ENCODE results near the gene MBOAT1.
"Not testable (repeated sequence)": the region's sequence is repeated elsewhere in the genome, so short reads cannot be mapped to it uniquely, and the experiment has no call there.

MBOAT1 gene

DNA sequence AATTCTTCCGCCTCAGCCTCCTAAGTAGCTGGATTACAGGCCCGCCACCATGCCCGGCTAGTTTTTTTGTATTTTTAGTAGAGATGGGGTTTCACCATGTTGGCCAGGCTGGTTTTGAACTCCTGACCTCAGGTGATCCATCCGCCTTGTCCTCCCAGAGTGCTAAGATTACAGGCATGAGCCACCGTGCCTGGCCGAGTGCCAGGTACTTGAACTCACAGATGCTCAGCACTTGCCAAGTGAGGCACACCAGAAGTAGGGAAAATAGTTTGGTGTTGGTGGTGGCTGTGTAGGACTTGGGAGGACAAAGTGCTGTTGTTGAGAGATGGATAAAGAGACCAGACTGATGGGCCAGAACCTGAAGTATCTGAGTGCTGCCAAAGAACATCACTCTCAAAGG, 40.0 kb upstream of the MBOAT1 start:
- no peak for ATAC-seq

DNA sequence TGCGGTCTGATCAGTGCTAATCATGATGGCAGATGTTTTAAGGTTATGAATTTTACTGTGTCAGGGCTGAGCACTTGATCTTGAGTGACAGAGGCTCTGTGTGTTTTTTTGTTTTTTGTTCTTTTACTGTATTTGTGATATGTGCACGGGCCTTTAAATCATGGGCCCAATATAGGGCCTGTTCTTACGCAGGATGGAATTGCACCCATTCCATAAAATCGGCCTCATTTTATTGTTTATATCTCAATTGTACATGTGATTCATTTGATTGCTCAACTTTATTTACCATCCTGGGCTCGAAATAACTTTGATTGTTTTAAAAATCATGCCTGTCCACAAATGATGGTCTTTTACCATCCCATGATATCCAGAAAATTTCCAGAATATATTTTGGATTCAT, 39.3 kb upstream of the MBOAT1 start:
- ATAC-seq = no peak
- TF ChIP-seq, protein P1, sequence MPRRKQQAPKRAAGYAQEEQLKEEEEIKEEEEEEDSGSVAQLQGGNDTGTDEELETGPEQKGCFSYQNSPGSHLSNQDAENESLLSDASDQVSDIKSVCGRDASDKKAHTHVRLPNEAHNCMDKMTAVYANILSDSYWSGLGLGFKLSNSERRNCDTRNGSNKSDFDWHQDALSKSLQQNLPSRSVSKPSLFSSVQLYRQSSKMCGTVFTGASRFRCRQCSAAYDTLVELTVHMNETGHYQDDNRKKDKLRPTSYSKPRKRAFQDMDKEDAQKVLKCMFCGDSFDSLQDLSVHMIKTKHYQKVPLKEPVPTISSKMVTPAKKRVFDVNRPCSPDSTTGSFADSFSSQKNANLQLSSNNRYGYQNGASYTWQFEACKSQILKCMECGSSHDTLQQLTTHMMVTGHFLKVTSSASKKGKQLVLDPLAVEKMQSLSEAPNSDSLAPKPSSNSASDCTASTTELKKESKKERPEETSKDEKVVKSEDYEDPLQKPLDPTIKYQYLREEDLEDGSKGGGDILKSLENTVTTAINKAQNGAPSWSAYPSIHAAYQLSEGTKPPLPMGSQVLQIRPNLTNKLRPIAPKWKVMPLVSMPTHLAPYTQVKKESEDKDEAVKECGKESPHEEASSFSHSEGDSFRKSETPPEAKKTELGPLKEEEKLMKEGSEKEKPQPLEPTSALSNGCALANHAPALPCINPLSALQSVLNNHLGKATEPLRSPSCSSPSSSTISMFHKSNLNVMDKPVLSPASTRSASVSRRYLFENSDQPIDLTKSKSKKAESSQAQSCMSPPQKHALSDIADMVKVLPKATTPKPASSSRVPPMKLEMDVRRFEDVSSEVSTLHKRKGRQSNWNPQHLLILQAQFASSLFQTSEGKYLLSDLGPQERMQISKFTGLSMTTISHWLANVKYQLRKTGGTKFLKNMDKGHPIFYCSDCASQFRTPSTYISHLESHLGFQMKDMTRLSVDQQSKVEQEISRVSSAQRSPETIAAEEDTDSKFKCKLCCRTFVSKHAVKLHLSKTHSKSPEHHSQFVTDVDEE (CRISPR knock-in tag; IDR thresholded peaks at IDR 0.05) = no peak
- no peak for TF ChIP-seq SNAI2 (CRISPR knock-in tag; IDR thresholded peaks at IDR 0.05)
- no peak for TF ChIP-seq ZNF70 (CRISPR knock-in tag; IDR thresholded peaks at IDR 0.05)
- no peak for TF ChIP-seq CREB5 (CRISPR knock-in tag; IDR thresholded peaks at IDR 0.05; ENCODE audit: low read depth)
- TF ChIP-seq ZC3H10 (CRISPR knock-in tag; IDR thresholded peaks at IDR 0.05) = no peak
- no peak for TF ChIP-seq ZFP30 (CRISPR knock-in tag; IDR thresholded peaks at IDR 0.05)
- TF ChIP-seq CSDC2 (CRISPR knock-in tag; IDR thresholded peaks at IDR 0.05) = no peak
- TF ChIP-seq PATZ1 (CRISPR knock-in tag; IDR thresholded peaks at IDR 0.05; ENCODE audit: borderline replicate concordance) = no peak
- TF ChIP-seq GLIS3 (CRISPR knock-in tag; IDR thresholded peaks at IDR 0.05) = no peak
- TF ChIP-seq, protein P2, sequence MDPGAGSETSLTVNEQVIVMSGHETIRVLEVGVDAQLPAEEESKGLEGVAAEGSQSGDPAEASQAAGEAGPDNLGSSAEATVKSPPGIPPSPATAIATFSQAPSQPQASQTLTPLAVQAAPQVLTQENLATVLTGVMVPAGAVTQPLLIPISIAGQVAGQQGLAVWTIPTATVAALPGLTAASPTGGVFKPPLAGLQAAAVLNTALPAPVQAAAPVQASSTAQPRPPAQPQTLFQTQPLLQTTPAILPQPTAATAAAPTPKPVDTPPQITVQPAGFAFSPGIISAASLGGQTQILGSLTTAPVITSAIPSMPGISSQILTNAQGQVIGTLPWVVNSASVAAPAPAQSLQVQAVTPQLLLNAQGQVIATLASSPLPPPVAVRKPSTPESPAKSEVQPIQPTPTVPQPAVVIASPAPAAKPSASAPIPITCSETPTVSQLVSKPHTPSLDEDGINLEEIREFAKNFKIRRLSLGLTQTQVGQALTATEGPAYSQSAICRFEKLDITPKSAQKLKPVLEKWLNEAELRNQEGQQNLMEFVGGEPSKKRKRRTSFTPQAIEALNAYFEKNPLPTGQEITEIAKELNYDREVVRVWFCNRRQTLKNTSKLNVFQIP (CRISPR knock-in tag; IDR thresholded peaks at IDR 0.05; ENCODE audit: borderline replicate concordance, low read depth) = no peak

More for the DNA sequence above, 40.0 kb upstream of the MBOAT1 start:
- TF ChIP-seq ARNTL (CRISPR knock-in tag; IDR thresholded peaks at IDR 0.05; ENCODE audit: borderline replicate concordance, low read depth) (no peak), GLIS3 (CRISPR knock-in tag; IDR thresholded peaks at IDR 0.05) (no peak)
- TF ChIP-seq, protein P1 (CRISPR knock-in tag; IDR thresholded peaks at IDR 0.05) = no peak

DNA sequence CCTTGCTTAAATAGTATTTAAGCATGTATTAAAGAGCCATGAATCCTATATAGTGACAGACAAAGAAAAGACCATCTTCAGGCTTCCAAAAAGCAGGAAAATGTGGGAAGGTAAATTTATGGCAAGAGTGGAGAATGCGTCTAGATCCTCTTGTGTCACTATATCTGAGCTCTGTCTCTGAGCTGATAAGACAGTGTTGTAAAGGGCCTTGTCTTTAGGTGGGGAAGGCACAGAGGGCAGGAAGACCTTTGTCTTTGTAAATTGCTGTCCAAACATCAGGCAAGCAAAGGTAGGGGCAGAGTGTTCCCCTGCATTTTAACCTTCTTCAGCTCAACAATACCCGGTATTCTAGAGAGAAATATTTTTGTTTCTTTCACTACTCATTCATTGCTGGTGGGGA, 33.9 kb upstream of the MBOAT1 start:
- no peak for ATAC-seq
- TF ChIP-seq SNAI2 (CRISPR knock-in tag; IDR thresholded peaks at IDR 0.05) = no peak
- no peak for TF ChIP-seq OSR1 (CRISPR knock-in tag; IDR thresholded peaks at IDR 0.05)
- TF ChIP-seq ESRRG (CRISPR knock-in tag; IDR thresholded peaks at IDR 0.05) = no peak
- TF ChIP-seq TOX (CRISPR knock-in tag; IDR thresholded peaks at IDR 0.05; ENCODE audit: borderline replicate concordance) = no peak
- no peak for TF ChIP-seq ZNF70 (CRISPR knock-in tag; IDR thresholded peaks at IDR 0.05)

DNA sequence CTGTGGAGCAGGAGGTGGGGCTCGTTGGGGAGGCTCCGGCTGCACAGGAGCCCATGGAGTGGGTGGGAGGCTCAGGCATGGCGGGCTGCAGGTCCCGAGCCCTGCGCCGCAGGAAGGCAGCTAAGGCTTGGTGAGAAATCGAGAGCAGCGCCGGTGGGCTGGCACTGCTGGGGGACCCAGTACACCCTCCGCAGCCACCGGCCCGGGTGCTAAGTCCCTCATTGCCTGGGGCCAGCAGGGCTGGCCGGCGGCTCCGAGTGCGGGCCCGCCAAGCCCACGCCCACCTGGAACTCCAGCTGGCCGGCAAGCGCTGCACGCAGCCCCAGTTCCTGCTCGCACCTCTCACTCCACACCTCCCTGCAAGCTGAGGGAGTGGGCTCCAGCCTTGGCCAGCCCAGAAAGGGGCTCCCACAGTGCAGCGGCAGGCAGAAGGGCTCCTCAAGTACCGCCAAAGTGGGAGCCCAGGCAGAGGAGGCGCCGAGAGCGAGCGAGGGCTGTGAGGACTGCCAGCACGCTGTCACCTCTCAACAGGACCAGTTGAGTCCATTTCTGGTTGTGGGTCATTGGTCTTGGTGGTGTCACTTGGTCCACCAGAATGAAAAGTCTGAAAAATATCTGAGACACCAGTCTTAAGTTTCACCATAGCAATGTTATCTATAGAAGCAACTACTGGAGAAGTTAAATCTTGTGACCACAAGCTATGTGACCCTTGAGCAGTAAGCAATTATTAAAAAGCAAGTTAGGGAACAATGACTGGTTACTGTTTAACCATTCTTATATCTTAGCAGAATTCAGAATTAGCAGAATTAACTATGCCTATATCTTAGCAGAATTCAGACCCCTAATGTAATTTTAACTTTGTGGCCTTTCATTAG, 32.8 kb upstream of the MBOAT1 start:
- ATAC-seq = not testable (repeated sequence)

Measured in SK-N-SH treated with all-trans-retinoic acid at 6 μM for 48 hours (cell line).